Glomerular endothelial cell (primary cell): ENCODE measurements around the gene CGB2. TPM values are rescaled to one million over a fixed set of nuclear protein-coding genes. Genes with fewer than 3 reads are reported as not detected.
"Not testable (repeated sequence)": the region's sequence is repeated elsewhere in the genome, so short reads cannot be mapped to it uniquely, and the experiment has no call there.

ENCODE experiments used
- DNase-seq: peaks from one replicate; pipeline ENCODE4 v3.0.0-alpha.2; 2011; ENCODE audit warnings: low read depth, low spot score; ENCODE audit errors: extremely low read depth
- total RNA-seq: library from RNA; depleted of rRNA; stranded (reverse); fragments of >200 nt; gene quantifications from 2 replicates; pipeline ENCODE4 v1.2.3, GENCODE V29; 2015

CGB2 gene
- total RNA-seq, 1 donor from 2014 or later = not detected

GRCh38 chr19:49009828-49010227 is 21.9 kb upstream of the CGB2 start:
- DNase-seq = no peak

GRCh38 chr19:49010453-49010852 is 21.2 kb upstream of the CGB2 start:
- no peak for DNase-seq

- no peak for DNase-seq
Measured at GRCh38 chr19:49011194-49011593, 20.5 kb upstream of the CGB2 start.

DNA sequence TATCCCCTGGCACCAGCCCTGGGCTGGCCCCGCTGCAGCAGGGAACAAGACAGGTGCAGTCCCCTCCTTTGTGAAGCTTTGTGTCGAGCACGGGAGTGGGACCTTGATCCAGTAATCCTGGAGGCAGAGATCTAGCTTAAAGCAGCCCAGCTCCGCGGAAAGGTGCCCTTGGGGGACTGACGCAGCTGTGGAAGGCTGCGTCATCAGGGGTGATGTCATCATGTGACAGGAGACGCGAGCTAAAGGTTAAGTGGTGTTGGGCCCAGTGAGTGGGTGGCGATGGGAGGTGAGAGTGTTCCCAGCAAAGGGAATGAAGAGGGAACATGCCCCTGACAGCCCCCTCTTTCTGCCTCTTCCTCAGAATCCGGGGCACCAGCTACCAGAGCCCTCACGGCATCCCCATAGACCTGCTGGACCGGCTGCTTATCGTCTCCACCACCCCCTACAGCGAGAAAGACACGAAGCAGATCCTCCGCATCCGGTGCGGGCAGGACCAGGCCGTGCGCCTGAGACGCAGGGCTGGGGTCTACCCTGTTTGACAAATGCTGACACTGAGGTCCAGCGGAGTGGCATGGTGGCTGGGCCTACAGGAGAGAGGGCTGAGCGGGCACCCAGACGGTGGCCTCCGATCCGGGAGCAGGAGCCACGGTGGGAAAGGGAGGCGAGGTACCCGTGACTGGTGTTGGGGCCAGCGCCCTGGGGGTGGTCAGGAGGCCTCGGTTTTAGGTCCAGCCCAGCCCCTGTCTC is 17.4 kb upstream of the CGB2 start:
- DNase-seq = no peak

DNA sequence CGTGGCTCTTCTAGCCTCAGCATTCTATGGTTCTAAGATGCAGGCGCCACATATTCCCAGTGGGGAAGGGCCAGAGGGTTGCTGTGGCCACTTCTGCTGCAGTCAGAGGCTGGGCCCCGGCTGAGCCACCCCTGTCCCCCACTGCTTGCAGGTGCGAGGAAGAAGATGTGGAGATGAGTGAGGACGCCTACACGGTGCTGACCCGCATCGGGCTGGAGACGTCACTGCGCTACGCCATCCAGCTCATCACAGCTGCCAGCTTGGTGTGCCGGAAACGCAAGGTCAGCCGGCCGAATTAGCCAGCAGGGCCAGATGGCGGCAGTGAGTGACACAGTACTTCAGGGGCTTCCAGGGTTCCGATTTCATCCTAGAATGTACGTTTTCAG is 16.8 kb upstream of the CGB2 start:
- DNase-seq = no peak

GRCh38 chr19:49016067-49016839 is 15.4 kb upstream of the CGB2 start:
- no peak for DNase-seq

GRCh38 chr19:49017041-49017665 is 14.5 kb upstream of the CGB2 start, which contains the start of gene LHB:
Gene LHB (minus strand): TSS chr19:49017091. CDS start chr19:49017081, 10 bp downstream.
- no peak for DNase-seq

DNA sequence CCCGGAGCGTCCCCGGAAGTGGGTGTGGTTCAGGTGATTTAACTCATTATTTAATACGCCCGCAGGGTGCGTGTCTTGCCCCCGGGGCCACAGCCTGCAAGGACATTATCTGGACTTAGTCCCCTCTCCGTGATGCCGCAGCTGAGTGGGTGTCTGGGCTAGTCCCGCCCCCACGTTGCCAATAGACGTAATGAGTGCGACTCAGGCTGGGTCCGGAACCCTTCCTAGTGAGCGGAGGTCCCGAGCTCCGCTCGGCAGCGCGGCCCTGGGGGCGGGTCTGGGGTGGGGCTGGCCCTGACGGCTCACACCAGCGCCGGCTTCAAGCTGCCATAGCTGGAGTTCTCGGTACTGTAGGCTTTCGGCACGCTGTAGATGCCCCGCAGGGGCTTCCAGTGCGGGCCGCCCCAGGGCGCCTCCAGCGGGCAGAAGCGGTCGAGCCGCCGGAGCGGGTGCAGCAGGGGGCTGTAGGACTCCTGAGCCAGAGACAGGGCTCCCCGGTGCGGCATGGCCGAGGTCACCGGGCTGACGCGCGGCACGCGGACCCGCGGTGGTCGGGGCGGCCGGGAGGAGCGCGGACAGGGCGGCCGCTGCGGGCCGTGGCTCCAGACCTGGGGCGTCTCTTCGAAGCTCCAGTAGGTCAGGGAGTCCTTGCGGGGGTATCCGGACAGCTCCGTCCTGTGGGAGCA is 13.9 kb upstream of the CGB2 start:
- DNase-seq = no peak

GRCh38 chr19:49018388-49019241 is 13.1 kb upstream of the CGB2 start:
- DNase-seq = not testable (repeated sequence)

GRCh38 chr19:49019242-49019932 is 12.3 kb upstream of the CGB2 start:
- DNase-seq = no peak

DNA sequence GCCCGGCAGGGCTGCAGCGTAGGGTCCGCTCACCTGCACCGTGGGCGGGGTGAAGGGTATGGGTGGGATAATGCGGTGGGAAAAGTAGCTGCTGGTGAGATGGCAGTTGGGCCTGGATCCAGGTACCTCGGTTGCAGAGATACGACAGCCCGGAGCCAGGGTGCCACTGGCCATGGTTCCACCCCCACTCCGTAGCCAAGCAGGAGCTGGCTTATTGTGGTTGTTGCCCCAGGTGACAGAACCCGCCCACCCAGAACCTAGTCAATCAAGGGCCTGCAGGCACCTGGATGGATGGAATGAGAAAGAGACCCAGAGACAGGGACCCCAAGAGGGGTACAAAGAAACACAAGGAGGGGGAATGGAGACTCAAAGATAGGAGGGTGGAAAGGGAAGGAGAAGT is 11.3 kb upstream of the CGB2 start:
- no peak for DNase-seq

DNA sequence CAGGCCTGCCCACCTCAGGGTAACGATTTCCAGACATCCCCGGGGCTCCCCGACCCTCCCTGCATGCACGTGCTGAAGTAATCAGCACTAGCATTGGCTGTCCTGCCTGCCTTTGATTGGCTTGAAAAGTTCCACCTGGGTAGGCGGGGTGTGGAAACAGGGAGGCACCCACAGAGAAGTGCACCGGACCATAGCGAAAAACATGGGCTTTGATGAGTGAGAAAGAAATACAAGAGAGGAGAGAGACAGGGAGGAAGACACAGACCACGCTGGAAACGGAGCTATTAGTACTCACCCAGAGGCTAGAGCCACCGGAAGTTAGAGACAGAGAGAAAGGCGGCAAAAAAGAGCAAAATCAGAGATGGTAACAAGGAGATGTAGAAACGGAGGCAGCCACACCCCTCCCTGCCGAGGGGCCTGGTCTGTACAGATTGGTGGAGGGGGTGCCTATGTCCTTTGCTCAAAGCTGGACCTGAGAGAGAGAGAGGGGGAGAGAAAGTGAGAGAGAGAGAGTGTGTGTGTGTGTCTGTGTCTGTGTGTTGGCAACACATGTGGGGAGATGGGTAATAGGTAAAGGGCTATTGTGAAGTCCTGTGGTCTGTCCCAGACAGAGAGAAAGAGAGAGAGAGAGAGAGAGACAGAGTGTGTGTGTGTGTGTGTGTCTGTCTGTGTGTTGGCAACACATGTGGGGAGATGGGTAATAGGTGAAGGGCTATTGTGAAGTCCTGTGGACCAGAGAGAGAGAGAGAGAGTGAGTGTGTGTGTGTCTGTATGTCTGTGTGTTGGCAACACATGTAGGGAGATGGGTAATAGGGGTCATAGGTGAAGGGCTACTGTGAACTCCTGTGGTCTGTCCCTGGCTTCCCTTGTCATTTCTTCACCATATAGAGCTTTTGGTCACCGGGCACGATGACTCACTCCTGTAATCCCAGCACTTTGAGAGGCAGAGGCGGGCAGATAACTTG is 10.5 kb upstream of the CGB2 start:
- DNase-seq = no peak

- DNase-seq = no peak
Measured at GRCh38 chr19:49022116-49022515, 9.6 kb upstream of the CGB2 start.

DNA sequence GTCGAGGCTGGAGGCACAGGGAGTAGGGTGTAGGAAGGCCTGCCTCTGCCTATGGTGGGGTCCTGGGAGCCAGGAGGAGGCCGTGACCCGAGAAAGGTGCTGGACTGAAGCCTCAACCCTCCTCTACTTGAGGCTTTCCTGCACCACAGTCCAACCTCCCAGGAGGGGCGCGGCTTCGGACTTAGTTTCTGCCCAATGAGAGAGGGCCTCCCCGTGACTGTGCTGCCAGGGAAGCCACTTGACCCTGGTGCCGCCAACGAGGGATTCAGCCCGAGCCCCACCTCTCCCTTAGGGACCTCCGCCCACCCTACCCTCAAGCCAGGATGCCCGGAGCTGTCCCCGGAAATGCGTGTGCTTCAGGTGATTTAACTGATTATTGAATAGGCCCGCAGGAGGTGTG is 7.5 kb upstream of the CGB2 start, which contains the start of gene CGB3:
TSS of gene CGB3 (minus strand) at position 101 of the 400 bp plus-strand sequence. CDS start 362 bp downstream, outside the sequence.
- not testable (repeated sequence) for DNase-seq

DNA sequence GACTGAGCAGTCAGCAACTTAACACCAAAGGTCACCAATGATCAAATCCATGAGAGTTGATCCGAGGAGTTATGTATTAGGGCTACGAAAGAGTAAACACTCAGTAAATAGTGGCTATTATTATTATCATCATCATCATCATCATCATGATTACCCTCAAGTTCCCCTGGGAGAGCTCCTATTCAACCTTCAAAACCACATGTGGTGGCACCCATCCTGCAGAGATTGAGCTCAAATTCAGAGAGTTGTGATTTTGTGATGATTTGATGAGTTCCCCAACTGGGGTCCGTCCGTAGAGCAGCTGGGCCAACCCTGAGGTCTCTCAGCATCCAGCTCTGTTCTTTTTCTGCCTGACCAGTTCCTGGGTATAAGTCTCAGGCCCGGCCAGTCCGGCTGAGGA is 6.6 kb upstream of the CGB2 start:
- not testable (repeated sequence) for DNase-seq

GRCh38 chr19:49025599-49025998 is 6.1 kb upstream of the CGB2 start:
- DNase-seq = not testable (repeated sequence)

DNA sequence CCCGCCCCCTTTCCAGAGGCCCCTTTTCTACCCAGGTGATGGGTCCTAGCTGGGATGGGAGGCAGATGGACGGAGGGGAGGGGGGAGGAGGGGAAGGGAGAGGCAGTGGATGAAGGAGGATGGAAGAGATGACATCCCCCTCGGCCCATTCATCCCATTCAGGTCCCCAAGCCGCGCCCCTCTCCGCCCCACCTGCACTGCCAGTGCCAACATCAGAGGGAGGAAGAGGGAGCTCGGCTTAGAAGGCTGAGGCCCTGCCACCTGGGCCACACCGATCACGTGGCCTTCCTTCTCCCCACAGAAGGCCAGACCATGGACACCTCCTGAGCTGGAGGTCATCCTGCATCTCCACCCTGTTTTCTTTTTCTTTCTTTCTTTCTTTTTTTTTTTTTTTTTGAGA is 3.0 kb upstream of the CGB2 start:
- DNase-seq = not testable (repeated sequence)

GRCh38 chr19:49029749-49030148 is 1.9 kb upstream of the CGB2 start:
- not testable (repeated sequence) for DNase-seq
